Loucy (cell line): ENCODE measurements around the gene NHS.

Experiments used
- H2AFZ ChIP-seq: fragments of 200-600 bp; sonication (generic); 2 replicates; pipeline ENCODE4 v1.6.0; 2016; ENCODE audit warnings: antibody characterized with exemption, mild to moderate bottlenecking, low read length, moderate library complexity
- H3F3A ChIP-seq: fragments of 200-600 bp; 2 replicates; pipeline ENCODE4 v1.6.0; 2016; ENCODE audit warnings: antibody characterized with exemption, low read depth, mild to moderate bottlenecking
- H3K27me3 ChIP-seq: fragments of 200-600 bp; sonication (generic); 2 replicates; pipeline ENCODE4 v1.6.1; 2014; ENCODE audit warnings: low read length, mild to moderate bottlenecking; ENCODE audit not compliant: insufficient read depth, poor library complexity, severe bottlenecking
- H3K36me3 ChIP-seq: fragments of 200-600 bp; sonication (generic); 2 replicates; pipeline ENCODE4 v1.6.1; 2016; ENCODE audit warnings: low read length; ENCODE audit not compliant: insufficient read depth
- H3K4me1 ChIP-seq: fragments of 200-600 bp; sonication (generic); 2 replicates; pipeline ENCODE4 v1.5.1; 2014; ENCODE audit warnings: low read length, mild to moderate bottlenecking; ENCODE audit not compliant: insufficient read depth, poor library complexity, severe bottlenecking
- H3K4me2 ChIP-seq: fragments of 200-600 bp; sonication (generic); 2 replicates; pipeline ENCODE4 v1.6.0; 2014; ENCODE audit warnings: antibody characterized with exemption, low read length, low read depth, mild to moderate bottlenecking; ENCODE audit not compliant: poor library complexity, severe bottlenecking
- H3K4me3 ChIP-seq: fragments of 200-600 bp; sonication (generic); 2 replicates; pipeline ENCODE4 v1.5.1; 2014; ENCODE audit warnings: low read length, mild to moderate bottlenecking, mixed read lengths; ENCODE audit not compliant: poor library complexity, severe bottlenecking
- H3K79me2 ChIP-seq: fragments of 200-600 bp; sonication (generic); 2 replicates; pipeline ENCODE4 v1.6.1; 2014; ENCODE audit warnings: low read length; ENCODE audit not compliant: insufficient read depth
- H3K9ac ChIP-seq: fragments of 200-600 bp; sonication (generic); 2 replicates; pipeline ENCODE4 v1.6.0; 2014; ENCODE audit warnings: mild to moderate bottlenecking, low read depth, low read length, moderate library complexity; ENCODE audit not compliant: poor library complexity, severe bottlenecking
- H3K9me2 ChIP-seq: fragments of 200-600 bp; sonication (generic); replicated peaks from 2 replicates; pipeline ENCODE4 v1.6.1; 2016; ENCODE audit warnings: low read depth, low read length, mixed read lengths
- H3K9me3 ChIP-seq: fragments of 200-600 bp; sonication (generic); 2 replicates; pipeline ENCODE4 v1.6.1; 2014; ENCODE audit warnings: mild to moderate bottlenecking, antibody characterized with exemption, low read length, low read depth; ENCODE audit not compliant: insufficient read depth
- H4K20me1 ChIP-seq: fragments of 200-600 bp; sonication (generic); 2 replicates; pipeline ENCODE4 v1.6.0; 2014; ENCODE audit warnings: antibody characterized with exemption, low read length, mild to moderate bottlenecking; ENCODE audit not compliant: insufficient read depth, poor library complexity, severe bottlenecking
- EZH2phosphoT487 ChIP-seq: fragments of 200-600 bp; IDR thresholded peaks from 2 replicates; pipeline ENCODE4 v1.6.1; 2018; ENCODE audit warnings: antibody characterized with exemption, mild to moderate bottlenecking, moderate library complexity, borderline replicate concordance
- TF ChIP-seq, protein P1 (sequence below): fragments of 200-600 bp; sonication (generic); conservative IDR thresholded peaks from 2 replicates; pipeline ENCODE4 v1.5.1; 2014; ENCODE audit warnings: mild to moderate bottlenecking, antibody characterized with exemption, low read length

The NHS gene

DNA sequence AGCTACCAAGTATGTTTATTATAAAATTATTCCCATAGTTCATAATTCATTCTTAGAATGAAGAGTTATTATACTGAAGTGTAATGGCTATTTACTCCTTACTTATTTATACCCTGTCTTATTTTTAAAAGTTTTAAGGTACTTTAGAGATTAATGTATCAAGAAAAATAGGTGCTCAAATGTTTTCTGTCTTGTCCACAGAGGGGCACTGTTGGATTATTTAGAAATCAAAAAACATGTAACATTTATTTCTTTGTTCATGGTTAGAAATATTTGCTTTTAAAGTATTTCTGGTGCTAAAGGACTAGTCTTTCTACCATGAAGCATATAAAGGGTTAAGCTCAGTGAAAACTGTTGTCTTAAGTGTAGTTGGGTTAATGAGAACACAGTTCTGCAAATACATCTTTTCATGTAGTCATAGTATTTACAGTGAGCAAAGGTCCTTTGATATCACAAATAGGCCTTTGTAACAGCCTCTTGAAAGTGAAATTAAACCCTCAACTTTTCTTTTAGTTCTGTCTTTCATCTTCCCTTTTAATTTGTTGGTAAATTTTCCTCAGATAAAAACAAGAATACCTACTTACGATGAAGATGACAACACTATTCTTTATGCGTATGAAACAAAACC is 370.0 kb downstream of the NHS start:
- H3K79me2 ChIP-seq = no peaks in the 10 kb centered on the region

DNA sequence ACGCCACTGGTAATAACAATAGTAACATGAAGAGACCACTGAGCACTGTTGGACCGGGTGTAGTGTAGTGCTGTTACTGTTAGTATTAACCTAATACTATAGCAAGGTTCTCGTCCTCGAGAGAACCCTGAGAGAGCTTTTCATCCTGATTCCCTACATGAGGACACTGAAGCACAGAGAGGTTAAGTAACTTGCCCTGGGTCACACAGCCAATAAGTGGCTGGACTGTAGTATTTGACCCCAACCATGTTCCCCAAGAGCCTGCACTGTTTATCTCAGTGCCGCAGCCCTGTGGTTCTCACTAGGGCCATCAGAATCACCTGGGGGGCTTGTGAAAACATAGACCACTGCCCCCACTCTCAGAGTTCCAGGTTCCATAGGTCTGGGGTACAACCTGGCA is 372.7 kb downstream of the NHS start:
- Histone ChIP-seq H3F3A (no peaks in the 10 kb centered on the region), H2AFZ (no peak overlapping the region), H3K4me1 (no peaks in the 10 kb centered on the region), H3K36me3 (no peaks in the 10 kb centered on the region), H4K20me1 (no peaks in the 10 kb centered on the region), H3K79me2 (no peaks in the 10 kb centered on the region), H3K9me2 (no peaks in the 10 kb centered on the region), H3K9me3 (no peaks in the 10 kb centered on the region), H3K27me3 (no peaks in the 10 kb centered on the region), H3K4me2 (no peak overlapping the region), H3K4me3 (no peak overlapping the region), H3K9ac (no peak overlapping the region)
- TF ChIP-seq EZH2phosphoT487 = no peak
- TF ChIP-seq, protein P1, sequence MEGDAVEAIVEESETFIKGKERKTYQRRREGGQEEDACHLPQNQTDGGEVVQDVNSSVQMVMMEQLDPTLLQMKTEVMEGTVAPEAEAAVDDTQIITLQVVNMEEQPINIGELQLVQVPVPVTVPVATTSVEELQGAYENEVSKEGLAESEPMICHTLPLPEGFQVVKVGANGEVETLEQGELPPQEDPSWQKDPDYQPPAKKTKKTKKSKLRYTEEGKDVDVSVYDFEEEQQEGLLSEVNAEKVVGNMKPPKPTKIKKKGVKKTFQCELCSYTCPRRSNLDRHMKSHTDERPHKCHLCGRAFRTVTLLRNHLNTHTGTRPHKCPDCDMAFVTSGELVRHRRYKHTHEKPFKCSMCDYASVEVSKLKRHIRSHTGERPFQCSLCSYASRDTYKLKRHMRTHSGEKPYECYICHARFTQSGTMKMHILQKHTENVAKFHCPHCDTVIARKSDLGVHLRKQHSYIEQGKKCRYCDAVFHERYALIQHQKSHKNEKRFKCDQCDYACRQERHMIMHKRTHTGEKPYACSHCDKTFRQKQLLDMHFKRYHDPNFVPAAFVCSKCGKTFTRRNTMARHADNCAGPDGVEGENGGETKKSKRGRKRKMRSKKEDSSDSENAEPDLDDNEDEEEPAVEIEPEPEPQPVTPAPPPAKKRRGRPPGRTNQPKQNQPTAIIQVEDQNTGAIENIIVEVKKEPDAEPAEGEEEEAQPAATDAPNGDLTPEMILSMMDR = no peak

More for the DNA sequence above, 370.0 kb downstream of the NHS start:
- no peak overlapping the region for H3K4me3 ChIP-seq
- H3K4me2 ChIP-seq = no peak overlapping the region
- H3K9me2 ChIP-seq = no peaks in the 10 kb centered on the region
- H3K36me3 ChIP-seq = no peaks in the 10 kb centered on the region
- no peaks in the 10 kb centered on the region for H3F3A ChIP-seq
- no peaks in the 10 kb centered on the region for H3K27me3 ChIP-seq
- H2AFZ ChIP-seq = no peak overlapping the region
- H3K9ac ChIP-seq = no peak overlapping the region
- no peak for TF ChIP-seq EZH2phosphoT487
- TF ChIP-seq, protein P1 = peak; percentile 46
- H3K4me1 ChIP-seq = no peaks in the 10 kb centered on the region
- no peaks in the 10 kb centered on the region for H3K9me3 ChIP-seq
- H4K20me1 ChIP-seq = no peaks in the 10 kb centered on the region

DNA sequence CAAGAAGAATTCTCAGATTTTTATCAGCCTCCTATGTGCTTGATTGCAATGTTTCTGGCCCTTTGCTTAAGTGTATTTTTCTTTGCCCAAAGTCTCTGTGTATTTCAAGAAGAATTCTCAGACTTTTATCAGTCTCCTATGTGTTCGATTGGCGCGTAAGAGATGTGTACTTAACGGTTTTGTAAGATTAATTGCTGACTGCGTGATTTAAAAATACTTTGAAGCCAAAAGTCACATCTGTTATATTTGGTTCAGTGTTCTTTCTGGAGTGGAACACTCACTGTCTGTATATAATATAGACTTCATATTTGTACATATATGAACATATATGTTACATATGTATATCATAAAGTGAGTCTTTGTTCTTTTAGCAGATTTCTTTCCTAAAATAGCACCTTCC is 373.7 kb downstream of the NHS start:
- Histone ChIP-seq H3F3A (no peaks in the 10 kb centered on the region), H3K79me2 (no peaks in the 10 kb centered on the region), H2AFZ (no peak overlapping the region), H3K9ac (no peak overlapping the region), H3K9me2 (no peaks in the 10 kb centered on the region), H3K4me1 (no peaks in the 10 kb centered on the region), H4K20me1 (no peaks in the 10 kb centered on the region), H3K27me3 (no peaks in the 10 kb centered on the region), H3K4me3 (no peak overlapping the region), H3K4me2 (no peak overlapping the region), H3K36me3 (no peaks in the 10 kb centered on the region), H3K9me3 (no peaks in the 10 kb centered on the region)
- TF ChIP-seq EZH2phosphoT487 = no peak
- TF ChIP-seq, protein P1 = no peak
